ENCODE results near the gene GRIK3.

GRCh38 chr1:37040261-37040660 is 5.9 kb upstream of the GRIK3 start:
- TF ChIP-seq CTCF (conservative IDR thresholded peaks at IDR 0.05; ENCODE audit: low read depth in 2 of 2): no peak
- TF ChIP-seq EZH2phosphoT487 (IDR thresholded peaks at IDR 0.05; ENCODE audit: unreplicated experiment): no peak
